Measurements from ENCODE around the gene SKOR2.

DNA sequence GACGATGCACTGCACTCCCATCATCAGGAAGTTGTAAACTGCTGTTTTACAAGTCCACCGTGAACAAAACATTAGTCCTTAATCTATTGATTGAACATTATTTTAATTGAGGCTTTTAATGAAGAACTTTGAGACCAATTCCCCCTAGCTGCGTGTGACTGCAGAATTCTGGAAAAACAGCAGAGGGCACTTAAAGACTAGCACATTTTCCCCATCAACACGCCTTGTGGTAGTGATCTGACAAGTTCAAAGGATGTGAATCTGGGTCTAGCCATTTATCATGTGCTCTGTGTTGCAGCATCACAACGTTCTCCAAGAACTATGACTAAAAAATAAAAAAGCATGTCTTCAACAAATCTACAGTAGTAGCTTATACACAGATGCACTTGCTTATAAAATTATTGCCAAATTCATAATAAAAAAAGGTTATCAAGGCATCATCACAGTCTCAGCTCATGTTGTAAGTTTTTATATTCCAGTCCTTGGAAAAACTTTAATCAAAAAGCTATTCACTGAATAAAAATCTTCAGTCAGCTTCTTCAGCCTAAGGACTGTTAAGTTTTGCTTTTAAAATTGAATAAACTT lies 35.8 kb downstream of the SKOR2 start:
- TF ChIP-seq ZBTB7A (IDR thresholded peaks at IDR 0.05; ENCODE audit: low read depth) (no peak), RAD21 (IDR thresholded peaks at IDR 0.05; ENCODE audit: low read depth) (peak; percentile 77), TCF12 (IDR thresholded peaks at IDR 0.05; ENCODE audit: low read depth) (no peak), YY1 (IDR thresholded peaks at IDR 0.05; ENCODE audit: low read depth) (no peak), CEBPB (IDR thresholded peaks at IDR 0.05) (no peak), CREB1 (IDR thresholded peaks at IDR 0.05; ENCODE audit: low read depth) (no peak), EP300 (IDR thresholded peaks at IDR 0.05; ENCODE audit: borderline replicate concordance) (no peak), TAF1 (IDR thresholded peaks at IDR 0.05; ENCODE audit: low read depth) (no peak), FOXM1 (IDR thresholded peaks at IDR 0.05; ENCODE audit: borderline replicate concordance, low read depth) (no peak), TEAD4 (IDR thresholded peaks at IDR 0.05) (no peak)
- TF ChIP-seq, protein P1, sequence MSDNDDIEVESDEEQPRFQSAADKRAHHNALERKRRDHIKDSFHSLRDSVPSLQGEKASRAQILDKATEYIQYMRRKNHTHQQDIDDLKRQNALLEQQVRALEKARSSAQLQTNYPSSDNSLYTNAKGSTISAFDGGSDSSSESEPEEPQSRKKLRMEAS (IDR thresholded peaks at IDR 0.05) = no peak
- TF ChIP-seq, protein P2, sequence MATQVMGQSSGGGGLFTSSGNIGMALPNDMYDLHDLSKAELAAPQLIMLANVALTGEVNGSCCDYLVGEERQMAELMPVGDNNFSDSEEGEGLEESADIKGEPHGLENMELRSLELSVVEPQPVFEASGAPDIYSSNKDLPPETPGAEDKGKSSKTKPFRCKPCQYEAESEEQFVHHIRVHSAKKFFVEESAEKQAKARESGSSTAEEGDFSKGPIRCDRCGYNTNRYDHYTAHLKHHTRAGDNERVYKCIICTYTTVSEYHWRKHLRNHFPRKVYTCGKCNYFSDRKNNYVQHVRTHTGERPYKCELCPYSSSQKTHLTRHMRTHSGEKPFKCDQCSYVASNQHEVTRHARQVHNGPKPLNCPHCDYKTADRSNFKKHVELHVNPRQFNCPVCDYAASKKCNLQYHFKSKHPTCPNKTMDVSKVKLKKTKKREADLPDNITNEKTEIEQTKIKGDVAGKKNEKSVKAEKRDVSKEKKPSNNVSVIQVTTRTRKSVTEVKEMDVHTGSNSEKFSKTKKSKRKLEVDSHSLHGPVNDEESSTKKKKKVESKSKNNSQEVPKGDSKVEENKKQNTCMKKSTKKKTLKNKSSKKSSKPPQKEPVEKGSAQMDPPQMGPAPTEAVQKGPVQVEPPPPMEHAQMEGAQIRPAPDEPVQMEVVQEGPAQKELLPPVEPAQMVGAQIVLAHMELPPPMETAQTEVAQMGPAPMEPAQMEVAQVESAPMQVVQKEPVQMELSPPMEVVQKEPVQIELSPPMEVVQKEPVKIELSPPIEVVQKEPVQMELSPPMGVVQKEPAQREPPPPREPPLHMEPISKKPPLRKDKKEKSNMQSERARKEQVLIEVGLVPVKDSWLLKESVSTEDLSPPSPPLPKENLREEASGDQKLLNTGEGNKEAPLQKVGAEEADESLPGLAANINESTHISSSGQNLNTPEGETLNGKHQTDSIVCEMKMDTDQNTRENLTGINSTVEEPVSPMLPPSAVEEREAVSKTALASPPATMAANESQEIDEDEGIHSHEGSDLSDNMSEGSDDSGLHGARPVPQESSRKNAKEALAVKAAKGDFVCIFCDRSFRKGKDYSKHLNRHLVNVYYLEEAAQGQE (IDR thresholded peaks at IDR 0.05; ENCODE audit: low read depth) = no peak

All from Ishikawa (cell line).